ENCODE results near the gene FAM185A.

FAM185A gene

DNA sequence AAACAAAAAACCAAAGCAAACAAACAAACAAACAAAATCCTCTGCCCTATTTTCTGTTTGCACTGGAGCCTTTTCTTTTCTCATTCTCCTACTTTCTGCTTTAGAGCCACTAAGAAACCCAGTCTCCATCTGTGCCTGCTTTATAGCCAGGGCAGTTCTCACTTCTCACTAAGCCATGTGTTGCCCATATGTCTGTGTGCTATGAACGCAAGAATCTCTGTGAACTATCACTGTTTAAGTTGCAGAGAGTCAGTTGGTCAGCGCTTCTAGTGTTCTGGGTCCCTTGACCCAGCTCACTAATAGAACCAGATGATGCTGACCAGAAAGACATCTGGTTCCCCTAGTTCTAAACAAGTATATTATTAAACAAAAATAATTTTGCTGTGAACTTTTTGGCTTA is 81.4 kb downstream of the FAM185A start:
- DNase-seq (ENCODE audit: low read depth in 1 of 2, low spot score in 1 of 2) = no peak
- TF ChIP-seq POLR2AphosphoS5 (IDR thresholded peaks at IDR 0.05; ENCODE audit: low read depth) (no peak), REST (IDR thresholded peaks at IDR 0.05; ENCODE audit: insufficient replicate concordance, low read depth) (no peak), GABPA (IDR thresholded peaks at IDR 0.05; ENCODE audit: low read depth) (no peak), SPI1 (IDR thresholded peaks at IDR 0.05; ENCODE audit: borderline replicate concordance, low read depth) (no peak), CTCF (IDR thresholded peaks at IDR 0.05; ENCODE audit: insufficient read depth, low read length) (no peak)
- H3K27ac ChIP-seq (replicated peaks) = no peak overlapping the region
- H3K27me3 ChIP-seq (ENCODE audit: insufficient read depth, poor library complexity, severe bottlenecking) = no peaks in the 10 kb centered on the region
- no peak overlapping the region for H3K4me3 ChIP-seq (replicated peaks; ENCODE audit: insufficient read depth, low read length)

DNA sequence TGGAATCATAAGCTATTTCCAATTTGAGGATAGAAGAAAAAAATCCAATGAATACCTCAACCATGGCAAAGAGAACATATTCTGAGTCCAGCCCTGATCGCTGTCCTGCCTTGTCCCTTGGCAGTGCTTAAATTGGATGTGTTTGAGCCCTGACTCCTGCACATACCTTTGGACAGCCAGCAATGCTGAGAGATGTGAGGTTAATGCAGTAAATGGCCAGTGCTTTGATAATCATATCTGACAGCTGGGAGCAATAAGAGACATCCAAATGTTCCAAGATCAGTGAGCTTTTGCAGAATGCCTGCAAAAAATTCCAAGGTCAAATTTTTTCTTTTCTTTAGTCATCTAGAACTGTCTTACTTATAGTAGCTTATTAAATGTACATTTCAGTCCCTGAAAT is 83.9 kb downstream of the FAM185A start:
- H3K27ac ChIP-seq (replicated peaks) = no peak overlapping the region
- H3K27me3 ChIP-seq (ENCODE audit: insufficient read depth, poor library complexity, severe bottlenecking) = no peaks in the 10 kb centered on the region
- TF ChIP-seq GABPA (IDR thresholded peaks at IDR 0.05; ENCODE audit: low read depth) (no peak), CTCF (IDR thresholded peaks at IDR 0.05; ENCODE audit: insufficient read depth, low read length) (no peak), SPI1 (IDR thresholded peaks at IDR 0.05; ENCODE audit: borderline replicate concordance, low read depth) (no peak), POLR2AphosphoS5 (IDR thresholded peaks at IDR 0.05; ENCODE audit: low read depth) (no peak), REST (IDR thresholded peaks at IDR 0.05; ENCODE audit: insufficient replicate concordance, low read depth) (no peak)
- DNase-seq (ENCODE audit: low read depth in 1 of 2, low spot score in 1 of 2) = no peak
- no peak overlapping the region for H3K4me3 ChIP-seq (replicated peaks; ENCODE audit: insufficient read depth, low read length)

GRCh38 chr7:102833343-102833742 is 84.5 kb downstream of the FAM185A start:
- H3K27ac ChIP-seq (replicated peaks) = no peak overlapping the region
- DNase-seq (ENCODE audit: low read depth in 1 of 2, low spot score in 1 of 2) = no peak
- TF ChIP-seq GABPA (IDR thresholded peaks at IDR 0.05; ENCODE audit: low read depth) (no peak), REST (IDR thresholded peaks at IDR 0.05; ENCODE audit: insufficient replicate concordance, low read depth) (no peak), POLR2AphosphoS5 (IDR thresholded peaks at IDR 0.05; ENCODE audit: low read depth) (no peak), CTCF (IDR thresholded peaks at IDR 0.05; ENCODE audit: insufficient read depth, low read length) (no peak), SPI1 (IDR thresholded peaks at IDR 0.05; ENCODE audit: borderline replicate concordance, low read depth) (no peak)
- H3K4me3 ChIP-seq (replicated peaks; ENCODE audit: insufficient read depth, low read length) = no peak overlapping the region
- H3K27me3 ChIP-seq (ENCODE audit: insufficient read depth, poor library complexity, severe bottlenecking) = no peaks in the 10 kb centered on the region
